Activated CD4-positive, CD25-positive, alpha-beta regulatory T cell treated with anti-CD3 and anti-CD28 coated beads, Interleukin-2, amount 50 U/mL, for 16 hours (primary cell): ENCODE measurements around the gene DRAP1.

Experiments used
- DNase-seq: peaks from one replicate; pipeline ENCODE4 v3.0.0-alpha.2; 2020; ENCODE audit warnings: low read depth, low spot score

Gene DRAP1

DNA sequence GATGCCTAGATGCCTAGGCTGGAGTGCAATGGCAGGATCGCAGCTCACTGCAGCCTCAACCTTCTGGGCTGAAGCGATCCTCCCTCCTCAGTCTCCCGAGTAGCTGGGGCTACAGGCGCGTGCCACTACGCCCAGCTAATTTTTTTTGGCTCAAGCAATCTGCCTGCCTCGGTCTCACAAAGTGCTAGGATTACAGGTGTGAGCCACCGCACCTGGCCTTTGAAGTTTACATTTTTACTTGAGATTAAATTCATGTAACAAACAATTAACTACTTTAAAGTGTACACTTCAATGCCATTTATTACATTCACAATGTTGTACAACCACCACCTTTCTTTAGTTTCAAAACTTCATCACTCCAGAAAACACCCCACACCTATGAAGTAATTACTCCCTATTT lies 15.5 kb upstream of the DRAP1 start:
- DNase-seq: no peak

DNA sequence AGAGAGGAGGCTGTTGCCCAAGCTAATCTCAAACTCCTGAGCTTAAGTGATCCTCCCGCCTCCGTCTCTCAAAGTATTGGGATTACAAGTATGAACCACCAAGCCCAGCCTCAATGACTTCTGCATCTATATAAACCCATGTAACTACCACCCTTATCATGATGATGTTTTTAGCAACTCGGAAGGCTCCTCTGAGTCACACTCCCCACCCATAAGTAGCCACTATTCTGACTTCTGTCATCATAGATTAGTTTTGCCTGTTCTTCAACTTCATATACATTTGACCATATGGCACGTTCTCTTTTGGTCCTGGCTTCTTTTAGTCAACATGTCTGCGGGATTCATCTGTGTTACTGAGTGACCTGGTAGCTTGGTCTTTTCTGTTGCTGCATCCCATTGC lies 12.6 kb upstream of the DRAP1 start:
- DNase-seq: no peak

DNA sequence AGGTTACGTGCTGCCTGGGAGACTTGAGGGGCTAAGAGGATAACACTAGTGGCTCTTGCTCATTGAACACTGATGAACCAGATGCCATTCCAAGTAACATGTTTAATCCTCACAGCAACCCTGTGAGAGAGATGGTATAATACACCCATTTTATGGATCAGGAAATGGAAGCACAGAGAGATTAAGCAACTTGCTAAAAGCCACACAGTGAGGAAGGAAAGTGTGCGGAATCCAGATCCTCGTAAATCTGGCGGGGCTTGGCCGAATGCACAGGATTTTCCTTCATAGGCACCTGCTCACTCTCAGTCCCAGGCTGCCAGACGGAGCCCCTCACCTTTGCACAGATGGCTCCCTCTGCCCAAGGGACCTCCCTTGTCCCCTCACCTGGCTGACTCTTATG lies 11.3 kb upstream of the DRAP1 start:
- DNase-seq: no peak

DNA sequence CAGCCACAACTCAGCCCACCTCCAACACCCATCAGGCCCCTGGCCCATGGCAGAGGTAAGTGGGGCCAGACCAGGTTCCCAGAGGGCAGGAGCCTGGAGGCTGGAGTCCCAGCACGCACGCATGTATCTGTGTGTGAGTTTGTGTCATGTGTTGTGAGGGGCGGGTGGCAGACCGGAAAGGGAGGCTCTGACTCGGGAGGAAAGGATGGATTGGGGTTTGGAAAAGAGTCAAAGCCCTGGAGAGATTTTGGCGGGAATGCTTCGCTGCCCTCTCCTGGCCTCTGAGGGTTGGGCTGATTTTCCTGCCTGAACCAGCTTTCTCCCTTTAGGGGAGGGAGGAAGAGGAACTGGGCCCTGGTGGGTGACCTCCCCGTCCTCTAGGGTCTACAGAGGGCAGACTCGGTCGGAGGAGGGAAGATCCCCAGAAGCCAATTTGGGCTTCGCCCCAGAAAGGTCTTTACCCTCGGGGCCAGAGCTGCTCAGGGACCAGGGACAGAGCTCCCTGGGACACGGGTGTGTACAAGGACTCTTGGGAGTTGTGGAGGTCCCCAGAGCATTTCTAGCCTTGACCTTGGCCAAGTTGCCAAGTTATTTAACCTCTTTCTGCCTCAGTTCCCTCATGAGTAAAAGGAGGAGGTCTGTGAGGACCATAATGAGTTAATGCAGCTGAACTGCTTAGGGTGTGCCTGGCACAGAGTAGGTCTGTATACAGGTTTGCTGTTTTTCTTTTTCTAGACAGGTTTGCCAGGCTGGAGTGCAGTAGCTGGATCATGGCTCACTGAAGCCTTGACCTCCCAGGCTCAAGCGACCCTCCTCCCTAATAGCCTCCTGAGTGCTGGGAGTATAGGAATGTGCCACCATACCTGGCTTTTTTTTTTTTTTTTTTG lies 7.3 kb upstream of the DRAP1 start:
- no peak for DNase-seq

DNA sequence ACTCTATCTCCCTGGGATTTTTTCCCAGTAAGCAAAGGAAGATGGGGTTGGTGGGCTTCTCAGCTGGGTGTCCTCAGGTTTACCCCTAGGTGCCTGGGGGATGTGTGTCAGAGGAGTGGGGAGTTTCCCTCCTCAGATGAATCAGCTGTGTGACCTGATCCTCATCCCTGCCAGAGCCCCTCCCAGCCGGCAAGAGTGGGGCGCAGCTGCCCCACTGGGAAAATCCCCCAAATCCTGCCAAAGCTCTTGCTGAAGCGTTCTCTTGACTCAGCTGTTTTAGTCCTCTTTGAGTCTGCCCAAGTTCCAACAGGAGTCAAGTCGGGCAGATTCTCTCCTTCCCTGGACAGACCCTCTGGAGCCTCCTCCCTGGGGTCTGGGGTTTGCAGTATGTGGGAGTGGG lies 6.4 kb upstream of the DRAP1 start:
- DNase-seq: no peak

DNA sequence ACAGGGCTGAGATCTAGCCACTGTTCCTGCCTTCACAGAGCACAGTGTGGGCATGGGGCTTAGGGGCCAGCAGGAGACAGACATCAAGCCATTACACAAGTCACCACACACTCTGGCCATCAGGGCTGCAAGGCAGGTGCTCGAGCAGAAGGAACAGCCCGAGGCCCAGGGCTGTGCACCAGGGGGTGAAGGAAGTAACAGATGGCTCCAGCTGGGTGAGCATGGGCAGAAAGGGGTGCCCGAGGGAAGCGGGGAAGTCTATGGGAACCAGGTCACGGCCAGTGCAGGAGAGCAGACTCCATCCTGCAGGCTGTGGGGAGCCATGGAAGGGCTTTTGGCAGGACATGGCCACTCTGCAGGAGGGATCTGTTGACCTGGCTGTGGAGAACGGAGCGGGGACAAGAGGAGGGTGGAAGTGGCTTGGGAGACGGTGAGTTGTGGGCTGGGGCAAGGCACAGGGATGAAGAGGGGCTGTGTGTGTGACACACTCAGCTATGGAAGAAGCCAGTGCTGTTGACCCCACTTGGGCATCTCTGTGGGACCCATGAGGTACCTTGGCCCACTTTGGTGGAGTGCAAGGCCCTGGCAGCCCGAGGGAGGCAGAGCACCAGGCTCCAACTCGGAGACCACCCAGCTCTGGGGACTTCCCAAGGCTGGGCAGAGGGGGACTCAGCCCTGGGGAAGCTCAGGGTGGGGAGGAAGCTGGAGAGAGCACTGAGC lies 4.0 kb upstream of the DRAP1 start:
- no peak for DNase-seq

DNA sequence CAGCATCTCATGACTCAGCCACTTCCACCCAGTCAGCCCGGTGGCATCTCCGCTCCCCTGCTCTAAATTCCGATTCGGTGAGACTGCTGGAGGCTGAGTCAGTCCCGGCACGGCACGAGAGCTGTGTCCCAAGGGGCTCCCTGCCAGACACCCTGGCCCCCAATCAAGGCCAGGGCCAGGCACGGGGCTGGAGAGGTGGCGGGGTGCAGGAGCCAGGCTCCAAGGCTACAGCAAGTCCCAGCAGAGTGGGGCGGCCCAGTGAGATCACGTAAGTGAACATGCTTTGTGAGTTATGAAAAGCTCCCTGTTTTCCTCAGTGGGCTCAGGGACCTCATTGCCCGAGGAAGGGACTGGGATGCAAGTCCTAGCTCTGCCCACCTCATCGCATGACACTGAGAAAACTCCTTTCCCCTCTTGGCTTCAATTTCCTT lies 3.4 kb upstream of the DRAP1 start:
- DNase-seq: no peak

DNA sequence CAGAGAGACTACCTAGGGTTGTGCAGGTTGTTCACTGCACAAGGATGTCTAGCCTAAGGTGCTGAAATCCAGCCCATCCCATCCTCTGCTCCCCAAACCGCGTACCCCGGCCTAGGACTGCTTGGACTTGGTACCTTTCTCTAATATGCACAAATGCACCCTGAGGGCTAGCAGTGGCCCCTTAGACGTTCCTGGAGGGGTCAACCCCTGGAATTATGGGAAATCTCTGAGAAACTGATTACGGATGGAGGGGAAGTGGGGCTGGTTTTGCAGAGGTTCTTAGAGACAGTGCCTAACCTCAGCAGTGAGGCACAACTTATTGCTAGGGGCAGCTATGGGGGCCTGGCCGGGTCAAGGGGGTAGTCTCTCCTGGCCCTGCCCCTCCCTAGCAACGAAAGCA lies 2.8 kb upstream of the DRAP1 start:
- DNase-seq: no peak

DNA sequence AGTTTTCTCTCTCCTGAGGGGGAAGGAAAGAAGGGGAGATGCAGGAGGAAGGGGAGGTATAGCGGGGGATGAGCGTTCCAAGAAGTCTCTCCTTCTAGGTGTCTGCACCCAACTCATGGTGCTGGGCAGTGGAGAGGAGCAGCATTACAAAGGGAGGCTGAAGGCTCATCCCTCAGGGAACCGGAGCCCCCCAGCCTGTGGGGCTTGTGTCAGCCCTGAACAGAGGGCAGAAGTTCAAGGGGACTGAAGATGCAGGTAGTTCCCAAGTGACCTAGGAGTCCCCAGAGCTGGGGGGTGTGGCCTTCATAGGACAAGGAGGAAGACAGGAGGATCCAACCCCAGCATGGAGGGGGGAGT lies 2.2 kb upstream of the DRAP1 start:
- no peak for DNase-seq

DNA sequence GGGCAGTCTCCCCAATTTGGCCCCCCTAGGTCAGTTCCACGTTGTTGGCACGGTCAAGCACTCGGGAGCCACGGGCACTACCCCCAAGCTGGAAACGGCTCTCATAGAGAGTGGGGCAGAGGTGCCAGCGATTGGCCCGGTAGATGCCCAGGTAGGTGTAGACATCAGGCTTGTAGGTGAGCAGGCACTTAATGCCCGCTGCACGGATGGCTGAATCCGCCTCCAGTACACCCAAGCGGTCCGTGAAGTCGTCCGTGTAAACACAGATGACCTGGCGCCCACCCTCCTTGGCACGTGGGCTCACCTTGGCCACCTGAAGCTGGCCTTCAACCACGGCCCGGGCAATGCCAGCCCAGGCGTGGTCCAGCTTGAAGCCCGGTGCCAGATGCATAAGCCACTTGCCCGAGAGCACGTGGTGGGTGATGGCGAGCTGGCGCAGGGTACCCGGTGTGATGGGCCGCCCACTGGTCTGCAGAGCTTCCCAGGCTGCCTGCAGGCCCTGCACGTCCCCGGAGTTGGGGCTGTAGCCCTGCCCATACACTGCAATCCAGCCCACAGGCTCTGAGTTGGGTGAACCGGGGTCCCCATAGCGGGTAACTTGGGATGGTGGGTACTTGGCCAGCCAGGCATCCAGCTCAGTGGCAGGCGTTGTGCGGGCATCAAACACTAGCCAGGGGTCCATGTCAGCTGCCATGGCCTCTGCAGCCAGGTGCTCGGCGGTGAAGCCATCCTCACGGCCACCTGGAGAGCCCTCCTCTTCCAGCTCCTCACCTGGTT lies 1.6 kb upstream of the DRAP1 start:
- DNase-seq: no peak

DNA sequence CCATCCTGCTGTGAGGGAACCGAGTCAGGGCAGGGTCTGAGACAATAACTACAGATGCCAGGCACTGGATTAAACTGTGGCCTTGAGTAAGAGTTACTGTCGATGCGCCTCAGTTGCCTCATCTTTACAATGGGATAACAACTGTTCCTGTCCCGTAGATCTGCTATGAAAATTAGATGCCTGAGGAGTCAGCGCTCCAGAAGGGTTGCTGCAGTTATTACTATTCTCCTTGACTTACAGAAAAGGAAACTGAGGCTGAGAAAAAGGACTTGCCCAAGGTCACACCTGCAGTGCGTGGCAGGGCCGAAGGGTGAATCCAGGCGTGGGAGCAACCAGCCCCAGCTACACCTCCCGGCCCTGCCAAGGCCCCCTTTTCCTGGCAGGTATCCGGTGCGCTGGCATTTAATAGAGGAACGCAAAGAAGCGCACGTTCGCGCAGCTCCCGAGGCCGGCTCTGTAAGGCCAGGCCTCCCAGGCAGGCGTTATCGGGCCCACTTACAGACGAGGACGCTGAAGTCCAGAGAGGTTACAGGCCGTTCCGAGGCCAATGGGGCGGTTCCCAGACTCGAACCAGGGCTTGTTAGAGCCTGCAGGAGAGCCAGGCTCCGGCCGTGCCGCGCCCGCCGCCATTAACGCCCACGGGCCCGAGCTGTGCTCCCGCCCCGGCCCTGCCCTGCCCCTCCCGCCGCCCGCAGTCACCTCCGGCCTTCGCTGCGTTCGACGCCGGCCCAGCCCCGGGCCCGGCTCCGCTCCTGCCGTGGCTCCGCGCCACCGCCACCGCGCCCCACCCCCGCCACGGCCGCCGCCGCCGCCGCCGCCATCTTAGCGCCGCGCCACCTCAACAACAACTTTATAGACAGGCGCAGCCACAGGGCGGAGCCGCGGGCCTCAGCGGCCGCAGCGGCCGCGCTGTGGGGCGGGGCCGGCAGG lies 750 bp upstream of the DRAP1 start, which contains the start of gene C11orf68:
Gene C11orf68 (minus strand): TSS at position 852 of the 930 bp plus-strand sequence. CDS start 31 bp downstream, at position 821.
- no peak for DNase-seq

DNA sequence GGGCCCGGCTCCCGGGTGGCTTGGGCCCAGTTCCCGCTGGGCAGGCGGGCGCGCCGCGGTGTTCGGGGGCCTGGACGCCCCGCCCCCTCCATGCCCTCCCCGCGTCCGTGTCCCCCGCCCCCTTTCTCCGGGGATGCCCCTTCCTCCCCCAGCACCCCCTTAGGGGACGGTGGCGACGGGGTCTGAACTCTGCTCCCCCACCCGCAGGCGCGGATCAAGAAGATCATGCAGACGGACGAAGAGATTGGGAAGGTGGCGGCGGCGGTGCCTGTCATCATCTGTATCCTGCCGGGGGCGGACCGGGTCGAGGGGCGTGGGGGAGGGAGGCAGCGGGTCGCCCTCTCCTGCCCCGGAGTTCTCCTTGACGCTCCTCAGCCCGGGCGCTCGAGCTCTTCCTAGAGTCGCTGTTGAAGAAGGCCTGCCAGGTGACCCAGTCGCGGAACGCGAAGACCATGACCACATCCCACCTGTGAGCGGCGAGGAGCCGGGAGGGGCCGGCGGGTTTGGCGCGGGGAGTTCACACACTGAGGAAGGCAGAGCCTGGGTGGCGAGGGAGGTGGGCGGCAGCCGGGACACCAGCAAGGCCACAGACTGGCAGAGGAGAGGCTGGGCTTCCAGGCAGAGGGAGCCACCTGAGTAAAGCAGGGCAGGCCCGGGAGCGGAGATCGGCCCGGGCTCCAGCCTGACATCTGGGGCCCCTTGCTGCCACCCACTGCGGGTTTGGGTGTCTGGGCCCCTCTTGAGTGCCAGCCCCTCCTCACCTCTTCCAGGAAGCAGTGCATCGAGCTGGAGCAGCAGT lies 546 bp downstream of the DRAP1 start:
- peak; percentile 34 for DNase-seq

DNA sequence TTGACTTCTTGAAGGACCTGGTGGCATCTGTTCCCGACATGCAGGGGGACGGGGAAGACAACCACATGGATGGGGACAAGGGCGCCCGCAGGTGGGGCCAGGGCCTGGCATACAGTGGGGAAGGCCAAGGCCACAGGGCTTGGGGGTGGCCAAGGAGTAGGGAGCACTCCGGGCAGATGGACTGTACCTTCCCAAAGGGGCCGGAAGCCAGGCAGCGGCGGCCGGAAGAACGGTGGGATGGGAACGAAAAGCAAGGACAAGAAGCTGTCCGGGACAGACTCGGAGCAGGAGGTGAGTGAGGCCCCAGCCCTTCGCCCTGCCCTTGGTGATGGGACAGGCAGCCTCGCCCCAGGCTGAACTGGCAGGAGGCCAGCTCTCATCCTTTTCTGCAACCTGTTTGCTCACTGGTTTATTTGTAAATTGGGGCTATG lies 1.2 kb downstream of the DRAP1 start:
- no peak for DNase-seq

DNA sequence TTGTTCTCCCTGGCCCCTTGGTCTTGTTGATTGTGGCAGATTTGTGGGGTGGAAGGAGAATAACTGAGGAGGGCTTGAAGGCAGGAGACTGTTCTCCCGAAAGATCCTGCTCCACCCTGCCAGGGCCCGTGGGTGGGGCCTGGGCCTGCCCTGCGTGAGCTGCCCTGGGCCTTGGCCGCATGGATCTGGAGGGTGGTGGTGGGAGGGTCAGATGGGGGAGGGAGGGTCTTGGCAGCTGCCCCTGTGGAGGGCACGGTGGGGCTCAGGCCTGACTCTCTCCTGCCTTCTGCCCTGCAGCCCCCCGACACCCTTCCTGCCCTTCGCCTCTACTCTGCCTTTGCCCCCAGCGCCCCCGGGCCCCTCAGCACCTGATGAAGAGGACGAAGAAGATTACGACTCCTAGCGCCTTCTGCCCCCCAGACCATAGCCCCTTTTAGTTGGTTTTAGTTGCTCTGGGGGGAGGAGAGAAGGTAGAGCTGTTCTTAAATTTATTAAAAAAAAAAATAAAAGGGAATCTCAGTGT lies 1.9 kb downstream of the DRAP1 start:
- DNase-seq: no peak

DNA sequence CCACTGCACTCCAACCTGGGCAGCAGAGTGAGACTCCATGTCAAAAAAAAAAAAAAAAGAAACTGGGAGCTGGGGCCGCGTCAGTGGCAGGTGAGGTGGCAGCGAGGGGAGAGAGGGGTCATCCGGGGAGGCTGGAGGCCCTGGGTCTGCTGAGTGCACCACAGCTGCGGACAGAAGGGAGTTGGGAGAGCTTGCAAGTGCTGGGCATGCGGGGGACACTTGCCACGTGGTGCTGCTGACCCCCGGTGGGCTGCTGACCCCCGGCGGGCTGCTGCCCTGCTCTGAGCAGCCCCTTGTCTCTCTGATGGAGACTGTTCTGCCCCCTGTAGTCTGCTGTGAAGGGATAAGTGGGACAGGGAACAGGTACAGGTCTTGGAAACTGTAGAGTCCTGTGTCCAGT lies 2.6 kb downstream of the DRAP1 start:
- DNase-seq: no peak

DNA sequence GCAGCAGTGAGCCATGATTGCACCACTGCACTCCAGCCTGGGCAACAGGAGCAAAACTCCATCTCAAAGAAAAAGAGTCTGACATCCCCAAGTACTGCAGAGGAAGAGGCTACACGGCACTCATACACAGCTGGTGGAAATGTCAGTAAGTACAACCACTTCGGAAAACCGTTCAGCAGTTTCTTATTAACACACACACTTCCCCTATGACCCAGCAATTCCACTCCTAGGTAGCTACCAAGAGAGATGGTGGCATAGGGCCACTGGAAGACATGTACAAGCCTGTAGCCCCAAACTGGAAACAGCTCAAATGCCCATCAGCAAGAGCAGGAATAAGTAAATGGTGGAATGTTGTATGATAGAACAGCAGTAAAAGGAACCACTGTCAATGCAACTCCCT lies 3.3 kb downstream of the DRAP1 start:
- no peak for DNase-seq

DNA sequence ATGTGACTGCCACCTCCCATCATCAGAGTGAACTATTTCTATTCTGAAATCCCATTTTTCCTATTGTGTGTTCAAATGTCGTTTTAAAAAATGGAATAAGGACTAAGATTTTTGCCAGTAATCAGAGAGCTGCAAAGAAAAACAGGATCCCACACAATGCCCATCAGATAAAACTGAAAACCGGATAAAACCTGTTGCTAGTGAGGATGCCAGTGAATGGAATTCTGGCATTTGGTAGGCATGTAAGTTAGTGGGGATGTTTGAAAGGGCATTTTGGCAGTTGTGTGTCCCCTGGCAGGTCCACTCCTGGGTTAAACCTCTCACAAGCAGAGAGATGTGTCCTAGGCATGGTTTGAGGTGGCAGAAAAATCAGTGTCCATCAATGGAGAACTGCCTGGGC lies 6.2 kb downstream of the DRAP1 start:
- DNase-seq: no peak

DNA sequence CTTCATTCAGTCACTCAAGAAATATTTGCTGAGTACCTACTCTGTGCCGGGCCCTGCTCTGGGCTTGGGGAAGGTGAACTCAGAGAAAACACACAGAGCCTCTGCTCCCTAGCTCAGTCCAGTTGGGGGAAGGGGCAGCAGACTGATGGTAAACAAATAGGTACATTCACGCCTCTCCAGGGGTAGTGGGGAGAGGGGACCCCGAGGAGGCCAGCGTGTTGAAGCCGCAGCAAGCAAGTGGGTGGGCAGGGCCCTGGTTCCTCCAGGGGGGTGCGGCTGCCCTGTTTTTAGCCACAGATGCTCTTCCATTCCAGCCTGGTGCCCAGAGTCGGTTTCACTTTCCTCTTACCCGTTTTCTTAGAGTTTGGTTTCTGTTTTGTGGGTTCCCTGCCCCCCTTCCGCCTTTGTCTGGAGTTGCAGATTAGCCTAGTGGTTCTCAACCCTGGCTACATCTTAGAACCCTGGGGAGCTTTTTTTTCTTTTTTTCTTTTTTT lies 8.7 kb downstream of the DRAP1 start:
- DNase-seq: peak; percentile 59

DNA sequence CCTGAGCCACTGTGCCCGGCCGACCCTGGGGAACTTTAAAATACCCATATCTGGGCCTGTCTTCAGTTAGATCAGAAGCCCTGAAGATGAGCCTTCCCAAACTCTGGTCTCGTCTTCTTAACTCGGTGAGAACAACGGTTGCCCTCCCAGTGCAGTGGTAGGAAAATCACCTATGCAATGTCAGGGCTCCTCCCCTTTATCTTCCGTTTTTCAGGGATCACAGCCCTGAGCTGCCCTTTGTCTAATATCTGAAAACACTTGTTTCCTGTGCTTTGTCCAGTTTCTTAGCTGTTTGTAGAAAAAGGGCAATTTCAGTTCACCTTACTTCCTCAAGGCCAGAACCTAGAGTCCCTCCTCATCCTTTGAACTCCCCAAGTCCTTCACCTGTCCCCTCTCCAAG lies 9.4 kb downstream of the DRAP1 start:
- DNase-seq: no peak
